Measurements from ENCODE around the gene CAPN9. TPM values are rescaled to one million over a fixed set of nuclear protein-coding genes. Genes with fewer than 3 reads are reported as not detected.

The CAPN9 gene
- total RNA-seq, 4 donors from 2014 or later = 1.2 TPM; not detected in 3

DNA sequence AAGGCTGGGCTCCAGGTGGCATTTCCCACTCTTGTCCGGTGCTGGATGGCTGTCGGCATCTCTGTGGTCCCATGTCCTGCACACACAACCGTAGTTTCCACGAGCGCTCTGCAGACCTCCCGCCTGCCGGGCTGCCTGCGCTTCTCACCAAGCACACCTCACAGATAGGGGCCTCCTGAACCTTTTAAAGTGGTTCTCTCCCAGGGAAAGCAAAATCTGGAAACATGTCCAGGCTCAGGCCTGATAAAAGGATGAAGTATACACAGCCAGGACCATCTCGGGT, 46.2 kb downstream of the CAPN9 start:
- H3K36me3 ChIP-seq = no peaks in the 10 kb centered on the region
- WGBS, 2 donors (ENCODE audit: low coverage in 1 of 2) = 33 to 77% methylated on average over 1 to 5 of the region's 9 CpGs
- H3K27me3 ChIP-seq = no peaks in the 10 kb centered on the region
- peaks cover 0 to 8% (median 0%) of the 10 kb centered on the region in 3 donors for H3K4me1 ChIP-seq
- TF ChIP-seq POLR2A (IDR thresholded peaks at IDR 0.05) (no peak), POLR2AphosphoS5 (IDR thresholded peaks at IDR 0.05) (no peak), EP300 (IDR thresholded peaks at IDR 0.05) (no peak), CTCF (IDR thresholded peaks at IDR 0.05) (no peak)
- H3K4me3 ChIP-seq = no peak overlapping the region
- no peak overlapping the region for H3K27ac ChIP-seq
- ATAC-seq = no peak
- H3K9me3 ChIP-seq = no peaks in the 10 kb centered on the region

GRCh38 chr1:230794431-230794830, 47.2 kb downstream of the CAPN9 start:
- no peak for TF ChIP-seq CTCF (IDR thresholded peaks at IDR 0.05)
- TF ChIP-seq POLR2AphosphoS5 (IDR thresholded peaks at IDR 0.05) = no peak
- TF ChIP-seq POLR2A (IDR thresholded peaks at IDR 0.05) = no peak
- TF ChIP-seq EP300 (IDR thresholded peaks at IDR 0.05) = no peak
- Histone ChIP-seq H3K27ac (no peak overlapping the region), H3K4me1 (peaks cover 0 to 8% (median 0%) of the 10 kb centered on the region in 3 donors), H3K36me3 (no peaks in the 10 kb centered on the region), H3K4me3 (no peak overlapping the region), H3K9me3 (no peaks in the 10 kb centered on the region), H3K27me3 (no peaks in the 10 kb centered on the region)
- no peak for ATAC-seq
- WGBS, 2 donors (ENCODE audit: low coverage in 1 of 2) = 0 to 31% methylated on average over 1 to 4 of the region's 5 CpGs

GRCh38 chr1:230794871-230795605, 47.9 kb downstream of the CAPN9 start:
- no peaks in the 10 kb centered on the region for H3K27me3 ChIP-seq
- no peak overlapping the region for H3K4me3 ChIP-seq
- no peaks in the 10 kb centered on the region for H3K9me3 ChIP-seq
- H3K4me1 ChIP-seq = peaks cover 0 to 8% (median 0%) of the 10 kb centered on the region in 3 donors
- ATAC-seq = no peak
- no peak overlapping the region for H3K27ac ChIP-seq
- WGBS, 2 donors (ENCODE audit: low coverage in 1 of 2) = 90 to 100% methylated on average over 2 to 6 of the region's 19 CpGs
- TF ChIP-seq POLR2A (IDR thresholded peaks at IDR 0.05) = no peak
- TF ChIP-seq EP300 (IDR thresholded peaks at IDR 0.05) = no peak
- TF ChIP-seq CTCF (IDR thresholded peaks at IDR 0.05) = no peak
- no peak for TF ChIP-seq POLR2AphosphoS5 (IDR thresholded peaks at IDR 0.05)
- no peaks in the 10 kb centered on the region for H3K36me3 ChIP-seq

DNA sequence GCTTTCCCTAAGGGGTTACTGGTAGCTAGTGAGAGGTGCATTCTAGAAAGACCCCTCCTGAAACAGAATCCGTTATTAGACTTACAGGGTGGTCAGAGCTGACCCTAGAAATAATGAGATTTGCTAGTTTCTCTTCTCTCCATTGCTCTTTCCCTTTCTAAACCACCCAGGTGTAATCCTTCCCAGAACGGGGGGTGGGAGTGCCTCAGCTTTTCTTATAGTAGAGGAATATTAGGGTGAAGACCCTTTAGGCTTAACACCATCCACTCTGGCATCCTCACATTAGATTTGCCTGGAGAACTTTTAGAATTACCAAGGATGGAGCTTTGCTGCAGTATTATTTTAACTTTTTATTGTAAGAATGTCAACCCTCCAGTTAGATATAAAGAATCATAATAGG, 49.4 kb downstream of the CAPN9 start:
- no peaks in the 10 kb centered on the region for H3K27me3 ChIP-seq
- peaks cover 0 to 8% (median 0%) of the 10 kb centered on the region in 3 donors for H3K4me1 ChIP-seq
- H3K4me3 ChIP-seq = no peak overlapping the region
- H3K36me3 ChIP-seq = no peaks in the 10 kb centered on the region
- H3K27ac ChIP-seq = no peak overlapping the region
- 43% methylated on average over 2 of the region's 2 CpGs; no CpG with 5 or more reads in 1 of the 2 donors for WGBS, 2 donors (ENCODE audit: low coverage in 1 of 2)
- ATAC-seq = no peak
- no peaks in the 10 kb centered on the region for H3K9me3 ChIP-seq
- TF ChIP-seq POLR2AphosphoS5 (IDR thresholded peaks at IDR 0.05) (no peak), POLR2A (IDR thresholded peaks at IDR 0.05) (no peak), CTCF (IDR thresholded peaks at IDR 0.05) (no peak), EP300 (IDR thresholded peaks at IDR 0.05) (no peak)

DNA sequence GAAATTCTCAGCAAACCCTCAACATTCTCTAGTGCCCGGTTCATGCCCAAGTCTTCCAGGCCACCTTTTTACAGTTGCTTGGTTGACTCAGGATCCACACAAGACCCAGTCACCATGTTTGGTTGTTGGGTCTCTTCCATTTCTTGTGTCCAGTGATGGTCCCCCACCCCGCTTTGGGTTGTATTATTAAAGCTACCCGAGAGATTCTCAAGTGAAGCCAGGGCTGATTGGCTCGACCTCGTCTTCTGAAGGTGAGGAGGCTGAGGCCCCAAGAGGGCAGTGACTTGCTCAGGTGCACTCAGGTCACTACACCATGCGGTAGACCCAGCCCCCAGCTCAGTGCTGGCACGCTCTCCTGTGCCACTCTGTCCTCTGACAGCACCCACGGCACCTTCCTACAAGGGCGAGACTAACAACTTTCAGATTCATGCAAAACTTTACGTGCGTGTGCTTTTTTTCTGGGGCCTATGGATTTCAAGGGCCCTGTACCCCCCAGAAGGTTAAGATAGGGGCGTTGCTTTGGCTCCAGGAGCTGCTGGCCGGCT, 50.3 kb downstream of the CAPN9 start:
- Histone ChIP-seq H3K4me1 (peaks cover 0 to 8% (median 0%) of the 10 kb centered on the region in 3 donors), H3K9me3 (no peaks in the 10 kb centered on the region), H3K4me3 (no peak overlapping the region), H3K27ac (no peak overlapping the region), H3K27me3 (no peaks in the 10 kb centered on the region), H3K36me3 (no peaks in the 10 kb centered on the region)
- ATAC-seq = no peak
- WGBS, 2 donors (ENCODE audit: low coverage in 1 of 2) = 92% methylated on average over 5 of the region's 13 CpGs; no CpG with 5 or more reads in 1 of the 2 donors
- TF ChIP-seq EP300 (IDR thresholded peaks at IDR 0.05) (no peak), POLR2A (IDR thresholded peaks at IDR 0.05) (no peak), CTCF (IDR thresholded peaks at IDR 0.05) (no peak), POLR2AphosphoS5 (IDR thresholded peaks at IDR 0.05) (no peak)

Measured in gastroesophageal sphincter (tissue), 4 donors.